Pulmonary artery endothelial cell (primary cell): Measurements from ENCODE around the gene NOX4. TPM values are rescaled to one million over a fixed set of nuclear protein-coding genes. Genes with fewer than 3 reads are reported as not detected.

Experiments used
- DNase-seq: peaks from one replicate; pipeline ENCODE4 v3.0.0-alpha.2; 2011; ENCODE audit warnings: low read depth, low spot score
- total RNA-seq: library from RNA; depleted of rRNA; stranded (reverse); fragments of >200 nt; gene quantifications from 2 replicates; pipeline ENCODE4 v1.2.3, GENCODE V29; 2014

Gene NOX4
- 15.9 and 17.1 TPM in 2 replicates for total RNA-seq

- DNase-seq: peak; percentile 47
Measured at GRCh38 chr11:89490981-89491690, at the start of gene NOX4. Gene NOX4, minus strand, starts transcription at chr11:89491375. Its CDS starts 129 bp downstream, at chr11:89491246.

- DNase-seq: no peak
Measured at GRCh38 chr11:89540826-89541225, 49.7 kb upstream of the NOX4 start.

GRCh38 chr11:89537936-89538335 is 46.8 kb upstream of the NOX4 start:
- DNase-seq: no peak

- no peak for DNase-seq
Measured at GRCh38 chr11:89536926-89537325, 45.8 kb upstream of the NOX4 start.

- no peak for DNase-seq
Measured at GRCh38 chr11:89535221-89535620, 44.0 kb upstream of the NOX4 start.

GRCh38 chr11:89529626-89530380 is 38.6 kb upstream of the NOX4 start:
- DNase-seq: no peak

GRCh38 chr11:89521792-89522191 is 30.6 kb upstream of the NOX4 start:
- DNase-seq: no peak

GRCh38 chr11:89521294-89521693 is 30.1 kb upstream of the NOX4 start:
- DNase-seq: no peak

- DNase-seq: no peak
Measured at GRCh38 chr11:89516496-89516895, 25.3 kb upstream of the NOX4 start.

GRCh38 chr11:89508544-89508943 is 17.4 kb upstream of the NOX4 start:
- DNase-seq: no peak

GRCh38 chr11:89504270-89504669 is 13.1 kb upstream of the NOX4 start:
- DNase-seq: no peak

GRCh38 chr11:89503422-89503821 is 12.2 kb upstream of the NOX4 start:
- DNase-seq: no peak

GRCh38 chr11:89502301-89502700 is 11.1 kb upstream of the NOX4 start:
- no peak for DNase-seq

- DNase-seq: no peak
Measured at GRCh38 chr11:89500336-89500735, 9.2 kb upstream of the NOX4 start.

GRCh38 chr11:89498845-89499448 is 7.8 kb upstream of the NOX4 start:
- no peak for DNase-seq

GRCh38 chr11:89495951-89496350 is 4.8 kb upstream of the NOX4 start:
- DNase-seq: peak; percentile 17

- DNase-seq: no peak
Measured at GRCh38 chr11:89493431-89493830, 2.3 kb upstream of the NOX4 start.

GRCh38 chr11:89490602-89490980 is 584 bp downstream of the NOX4 start:
- no peak for DNase-seq

GRCh38 chr11:89489930-89490329 is 1.2 kb downstream of the NOX4 start:
- DNase-seq: no peak

- no peak for DNase-seq
Measured at GRCh38 chr11:89487016-89487415, 4.2 kb downstream of the NOX4 start.

- DNase-seq: no peak
Measured at GRCh38 chr11:89484896-89485295, 6.3 kb downstream of the NOX4 start.

GRCh38 chr11:89477175-89477574 is 14.0 kb downstream of the NOX4 start:
- no peak for DNase-seq
